Measurements from ENCODE around the gene RAB33B.

- no peak for TF ChIP-seq POLR2AphosphoS5 (IDR thresholded peaks at IDR 0.05; ENCODE audit: low read depth, low read length)
- no peak for TF ChIP-seq CTCF (IDR thresholded peaks at IDR 0.05)
Observed at GRCh38 chr4:139419388-139419914, 34.5 kb upstream of the RAB33B start.

Data from Panc1 (cell line).